Parathyroid adenoma (tissue), 2 donors: ENCODE results near the gene FARS2.

Experiments used
- H2AFZ ChIP-seq: fragments of 300-600 bp; sonication (generic); one replicate; pipeline ENCODE4 v1.7.0; 2017; ENCODE audit warnings: antibody characterized with exemption, mild to moderate bottlenecking
- H3K27ac ChIP-seq: fragments of 300-600 bp; sonication (generic); one replicate; pipeline ENCODE4 v1.7.0; 2017
- H3K27me3 ChIP-seq: fragments of 300-600 bp; sonication (generic); one replicate; pipeline ENCODE4 v1.7.0; 2017; ENCODE audit warnings: low read length; ENCODE audit not compliant: control insufficient read depth, insufficient read depth
- H3K36me3 ChIP-seq: fragments of 300-600 bp; sonication (generic); one replicate; pipeline ENCODE4 v1.7.0; 2017; ENCODE audit warnings: low read length; ENCODE audit not compliant: control insufficient read depth, insufficient read depth
- H3K4me1 ChIP-seq: fragments of 300-600 bp; sonication (generic); one replicate; pipeline ENCODE4 v1.7.0; 2017; ENCODE audit warnings: control low read depth
- H3K4me2 ChIP-seq: fragments of 300-600 bp; sonication (generic); one replicate; pipeline ENCODE4 v1.7.0; 2017; ENCODE audit warnings: low read length
- H3K4me3 ChIP-seq: fragments of 300-600 bp; sonication (generic); one replicate; pipeline ENCODE4 v1.7.0; 2017; ENCODE audit warnings: low read depth, low read length
- H3K79me2 ChIP-seq: fragments of 300-600 bp; sonication (generic); one replicate; pipeline ENCODE4 v1.7.0; 2017; ENCODE audit warnings: control low read depth
- H3K9ac ChIP-seq: fragments of 300-600 bp; sonication (generic); one replicate; pipeline ENCODE4 v1.7.0; 2017; ENCODE audit warnings: mild to moderate bottlenecking
- H3K9me3 ChIP-seq: fragments of 300-600 bp; sonication (generic); one replicate; pipeline ENCODE4 v1.7.0; 2017; ENCODE audit warnings: low read length; ENCODE audit not compliant: control insufficient read depth
- CTCF ChIP-seq: fragments of 300-600 bp; sonication (generic); IDR thresholded peaks from one replicate; pipeline ENCODE4 v1.7.0; 2017; ENCODE audit warnings: antibody characterized with exemption, mild to moderate bottlenecking
- donor health status: primary hyperparathyroidism.

FARS2 gene

DNA sequence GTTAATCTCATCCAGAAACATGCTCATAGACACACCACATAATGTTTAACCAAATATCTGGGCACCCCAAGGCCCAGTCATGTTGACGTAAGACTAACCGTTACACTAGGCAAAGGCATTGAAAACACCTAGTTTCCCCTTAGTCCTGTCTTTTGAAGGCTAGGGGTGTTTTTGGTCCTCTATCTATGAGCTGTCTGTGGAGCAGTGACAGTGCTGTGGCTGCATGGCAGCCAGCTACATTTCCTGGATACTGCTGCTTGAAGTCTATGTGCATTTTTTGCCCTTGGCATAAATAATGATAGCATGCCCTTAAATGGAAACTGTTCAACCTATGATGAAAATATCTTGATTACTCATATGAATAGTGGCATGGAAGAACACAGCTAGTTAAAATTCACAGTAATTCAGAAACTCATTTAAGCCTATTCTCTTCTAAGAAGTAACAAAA lies 18.6 kb downstream of the FARS2 start:
- no peaks in the 10 kb centered on the region for H3K9me3 ChIP-seq
- H3K4me1 ChIP-seq: peaks cover 2% of the 10 kb centered on the region
- H3K27ac ChIP-seq: no peak overlapping the region
- H3K36me3 ChIP-seq: no peaks in the 10 kb centered on the region
- H3K27me3 ChIP-seq: no peaks in the 10 kb centered on the region
- no peak for TF ChIP-seq CTCF
- no peak overlapping the region for H2AFZ ChIP-seq
- no peak overlapping the region for H3K9ac ChIP-seq
- H3K79me2 ChIP-seq: peaks cover 41% of the 10 kb centered on the region
- H3K4me2 ChIP-seq: no peak overlapping the region
- no peak overlapping the region for H3K4me3 ChIP-seq

- H3K4me1 ChIP-seq: peaks cover 9% of the 10 kb centered on the region
- no peaks in the 10 kb centered on the region for H3K36me3 ChIP-seq
- H3K4me3 ChIP-seq: no peak overlapping the region
- peaks cover 48% of the 10 kb centered on the region for H3K79me2 ChIP-seq
- no peaks in the 10 kb centered on the region for H3K9me3 ChIP-seq
- no peak overlapping the region for H3K27ac ChIP-seq
- H3K9ac ChIP-seq: no peak overlapping the region
- no peak overlapping the region for H2AFZ ChIP-seq
- TF ChIP-seq CTCF: no peak
- no peak overlapping the region for H3K4me2 ChIP-seq
- no peaks in the 10 kb centered on the region for H3K27me3 ChIP-seq
These were observed 19.6 kb downstream of the FARS2 start for GRCh38 chr6:5280920-5281319.

DNA sequence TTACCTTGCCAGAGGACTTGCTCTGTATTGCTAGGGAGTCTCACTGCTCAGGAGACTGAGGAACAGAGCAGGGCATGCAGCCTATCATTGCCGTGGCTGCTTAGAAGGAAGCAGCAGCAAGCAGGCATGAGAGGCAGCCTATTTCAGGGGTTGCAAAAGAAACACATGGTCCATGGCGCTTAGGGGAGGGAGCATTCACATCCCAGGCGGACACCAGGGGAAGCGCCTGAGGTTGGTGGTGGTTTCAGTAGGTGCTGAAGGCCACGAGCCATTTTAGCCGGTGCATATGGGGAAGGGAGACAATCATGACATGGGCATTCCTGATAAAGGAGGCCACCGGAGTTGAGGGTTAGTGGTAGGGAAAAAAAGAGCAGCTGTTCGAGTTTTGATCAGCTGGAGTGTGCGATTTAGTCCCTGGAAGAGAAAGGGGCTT lies 20.9 kb downstream of the FARS2 start:
- TF ChIP-seq CTCF: no peak
- H3K27ac ChIP-seq: no peak overlapping the region

DNA sequence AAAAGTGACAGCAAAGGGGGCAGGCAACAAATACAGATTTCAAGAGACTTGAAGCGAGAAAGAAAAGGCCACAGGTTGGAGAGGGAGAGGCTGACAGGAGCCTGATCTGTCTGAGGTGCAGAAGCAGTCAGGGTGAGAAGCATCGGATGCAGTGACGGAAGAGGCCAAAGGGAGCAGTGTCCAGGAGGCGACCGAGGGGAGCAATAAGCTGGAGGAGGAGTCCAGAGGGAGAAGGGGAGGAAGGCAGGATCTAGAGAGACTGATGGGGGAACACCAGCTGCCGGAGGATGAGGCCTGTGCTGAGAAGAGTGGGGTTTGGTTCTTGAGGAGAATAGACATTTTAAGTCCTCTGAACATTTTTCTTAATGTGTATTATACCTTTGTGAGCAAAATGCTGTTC lies 23.8 kb downstream of the FARS2 start:
- H3K27me3 ChIP-seq: no peaks in the 10 kb centered on the region
- H3K79me2 ChIP-seq: peaks cover 27% of the 10 kb centered on the region
- no peak overlapping the region for H3K27ac ChIP-seq
- H2AFZ ChIP-seq: no peak overlapping the region
- no peak overlapping the region for H3K9ac ChIP-seq
- TF ChIP-seq CTCF: no peak
- H3K4me1 ChIP-seq: peaks cover 9% of the 10 kb centered on the region
- H3K4me2 ChIP-seq: no peak overlapping the region
- no peaks in the 10 kb centered on the region for H3K36me3 ChIP-seq
- H3K9me3 ChIP-seq: no peaks in the 10 kb centered on the region
- H3K4me3 ChIP-seq: no peak overlapping the region

More for the DNA sequence above, 20.9 kb downstream of the FARS2 start:
- H3K27me3 ChIP-seq: no peaks in the 10 kb centered on the region
- H3K4me1 ChIP-seq: peaks cover 9% of the 10 kb centered on the region
- H3K9ac ChIP-seq: no peak overlapping the region
- H3K4me2 ChIP-seq: no peak overlapping the region
- no peaks in the 10 kb centered on the region for H3K36me3 ChIP-seq
- H2AFZ ChIP-seq: no peak overlapping the region
- H3K79me2 ChIP-seq: peaks cover 44% of the 10 kb centered on the region
- H3K9me3 ChIP-seq: no peaks in the 10 kb centered on the region
- no peak overlapping the region for H3K4me3 ChIP-seq

DNA sequence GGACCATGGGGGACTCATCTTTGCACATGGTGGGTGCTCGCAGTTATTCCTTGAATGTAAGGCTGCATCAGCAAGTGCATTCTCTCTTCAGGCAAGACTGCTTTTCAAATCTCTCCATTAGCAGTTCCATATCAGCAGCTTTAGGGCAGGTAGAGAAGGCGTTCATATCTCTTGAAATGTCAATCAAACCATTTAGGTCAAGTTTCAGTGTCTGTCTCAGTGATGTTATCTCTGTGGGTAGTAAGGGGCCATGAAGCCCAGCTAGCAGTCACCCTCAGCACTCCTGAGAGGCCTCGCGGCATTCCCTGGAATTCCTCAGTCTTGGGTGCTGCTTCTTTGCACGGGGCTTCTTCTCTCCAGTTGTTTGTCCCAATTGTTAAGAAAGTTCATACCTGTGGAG lies 24.2 kb downstream of the FARS2 start:
- H2AFZ ChIP-seq: no peak overlapping the region
- no peaks in the 10 kb centered on the region for H3K27me3 ChIP-seq
- no peak overlapping the region for H3K9ac ChIP-seq
- no peak for TF ChIP-seq CTCF
- no peaks in the 10 kb centered on the region for H3K36me3 ChIP-seq
- peaks cover 9% of the 10 kb centered on the region for H3K4me1 ChIP-seq
- peaks cover 25% of the 10 kb centered on the region for H3K79me2 ChIP-seq
- H3K4me3 ChIP-seq: no peak overlapping the region
- H3K9me3 ChIP-seq: no peaks in the 10 kb centered on the region
- no peak overlapping the region for H3K4me2 ChIP-seq
- H3K27ac ChIP-seq: no peak overlapping the region
